MM.1S (cell line): ENCODE results near the gene DCXR.

Source experiments
- DNase-seq: peaks from one replicate; pipeline ENCODE4 v3.0.0-alpha.2; 2015
- H2AFZ ChIP-seq: fragments of 300-600 bp; sonication (generic); 2 replicates; pipeline ENCODE4 v1.6.0; 2016; ENCODE audit warnings: antibody characterized with exemption, low read length
- H3F3A ChIP-seq: fragments of 300-600 bp; sonication (generic); 2 replicates; pipeline ENCODE4 v1.6.1; 2016; ENCODE audit warnings: mild to moderate bottlenecking, antibody characterized with exemption, low read length, moderate library complexity, mixed read lengths; ENCODE audit not compliant: insufficient read depth
- H3K27ac ChIP-seq: fragments of 300-600 bp; sonication (generic); 2 replicates; pipeline ENCODE4 v1.5.1; 2016; ENCODE audit warnings: mild to moderate bottlenecking, low read length
- H3K27me3 ChIP-seq: fragments of 300-600 bp; sonication (generic); replicated peaks from 2 replicates; pipeline ENCODE4 v1.6.0; 2016; ENCODE audit warnings: low read length; ENCODE audit not compliant: insufficient read depth
- H3K36me3 ChIP-seq: fragments of 300-600 bp; sonication (generic); replicated peaks from 2 replicates; pipeline ENCODE4 v1.6.1; 2016; ENCODE audit warnings: mild to moderate bottlenecking, low read length, mixed read lengths; ENCODE audit not compliant: insufficient read depth
- H3K4me1 ChIP-seq: fragments of 300-600 bp; sonication (generic); 2 replicates; pipeline ENCODE4 v1.6.1; 2016; ENCODE audit warnings: low read length, mixed read lengths
- H3K4me2 ChIP-seq: fragments of 300-600 bp; sonication (generic); 2 replicates; pipeline ENCODE4 v1.6.0; 2016; ENCODE audit warnings: low read depth, low read length
- H3K4me3 ChIP-seq: fragments of 300-600 bp; sonication (generic); 2 replicates; pipeline ENCODE4 v1.5.1; 2016; ENCODE audit warnings: low read length, mixed read lengths
- H3K79me2 ChIP-seq: fragments of 300-600 bp; sonication (generic); 2 replicates; pipeline ENCODE4 v1.6.1; 2016; ENCODE audit warnings: mixed run types, low read length, mixed read lengths
- H3K9ac ChIP-seq: fragments of 300-600 bp; sonication (generic); 2 replicates; pipeline ENCODE4 v1.6.1; 2016; ENCODE audit warnings: low read length, mixed read lengths
- H3K9me2 ChIP-seq: fragments of 300-600 bp; sonication (generic); replicated peaks from 2 replicates; pipeline ENCODE4 v1.6.1; 2016; ENCODE audit warnings: mild to moderate bottlenecking, low read length, mixed read lengths; ENCODE audit not compliant: insufficient read depth
- H3K9me3 ChIP-seq: fragments of 300-600 bp; sonication (generic); replicated peaks from 2 replicates; pipeline ENCODE4 v1.6.1; 2016; ENCODE audit warnings: mild to moderate bottlenecking, low read length, mixed read lengths; ENCODE audit not compliant: insufficient read depth
- H4K20me1 ChIP-seq: fragments of 300-600 bp; sonication (generic); 2 replicates; pipeline ENCODE4 v1.6.1; 2016; ENCODE audit warnings: mild to moderate bottlenecking, low read length, moderate library complexity, mixed read lengths; ENCODE audit not compliant: insufficient read depth
- EZH2 ChIP-seq: fragments of 300-600 bp; sonication (generic); optimal IDR thresholded peaks from 2 replicates; pipeline ENCODE3; 2017; ENCODE audit warnings: low read depth, mild to moderate bottlenecking, antibody characterized with exemption, low read length, mixed read lengths
- EZH2phosphoT487 ChIP-seq: fragments of 300-600 bp; sonication (generic); IDR thresholded peaks from 2 replicates; pipeline ENCODE4 v1.6.1; 2018; ENCODE audit warnings: antibody characterized with exemption, low read length
- TF ChIP-seq, protein P1 (sequence below): fragments of 300-600 bp; sonication (generic); IDR thresholded peaks from 2 replicates; pipeline ENCODE4 v1.5.1; 2016; ENCODE audit warnings: antibody characterized with exemption, low read length, mixed read lengths

Gene DCXR

GRCh38 chr17:81999587-81999975, 37.9 kb downstream of the DCXR start:
- Histone ChIP-seq H3K27me3 (no peaks in the 10 kb centered on the region), H3K9me3 (no peaks in the 10 kb centered on the region), H3K9me2 (no peaks in the 10 kb centered on the region), H3K4me1 (no peaks in the 10 kb centered on the region), H3F3A (no peaks in the 10 kb centered on the region), H2AFZ (no peak overlapping the region), H4K20me1 (no peaks in the 10 kb centered on the region), H3K4me2 (no peak overlapping the region), H3K9ac (no peak overlapping the region), H3K36me3 (no peaks in the 10 kb centered on the region), H3K4me3 (no peak overlapping the region), H3K27ac (no peak overlapping the region), H3K79me2 (no peaks in the 10 kb centered on the region)
- no peak for DNase-seq
- TF ChIP-seq, protein P1, sequence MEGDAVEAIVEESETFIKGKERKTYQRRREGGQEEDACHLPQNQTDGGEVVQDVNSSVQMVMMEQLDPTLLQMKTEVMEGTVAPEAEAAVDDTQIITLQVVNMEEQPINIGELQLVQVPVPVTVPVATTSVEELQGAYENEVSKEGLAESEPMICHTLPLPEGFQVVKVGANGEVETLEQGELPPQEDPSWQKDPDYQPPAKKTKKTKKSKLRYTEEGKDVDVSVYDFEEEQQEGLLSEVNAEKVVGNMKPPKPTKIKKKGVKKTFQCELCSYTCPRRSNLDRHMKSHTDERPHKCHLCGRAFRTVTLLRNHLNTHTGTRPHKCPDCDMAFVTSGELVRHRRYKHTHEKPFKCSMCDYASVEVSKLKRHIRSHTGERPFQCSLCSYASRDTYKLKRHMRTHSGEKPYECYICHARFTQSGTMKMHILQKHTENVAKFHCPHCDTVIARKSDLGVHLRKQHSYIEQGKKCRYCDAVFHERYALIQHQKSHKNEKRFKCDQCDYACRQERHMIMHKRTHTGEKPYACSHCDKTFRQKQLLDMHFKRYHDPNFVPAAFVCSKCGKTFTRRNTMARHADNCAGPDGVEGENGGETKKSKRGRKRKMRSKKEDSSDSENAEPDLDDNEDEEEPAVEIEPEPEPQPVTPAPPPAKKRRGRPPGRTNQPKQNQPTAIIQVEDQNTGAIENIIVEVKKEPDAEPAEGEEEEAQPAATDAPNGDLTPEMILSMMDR: no peak
- TF ChIP-seq EZH2 (no peak), EZH2phosphoT487 (no peak)

GRCh38 chr17:81998691-81999438, 38.6 kb downstream of the DCXR start:
- Histone ChIP-seq H3K4me1 (no peaks in the 10 kb centered on the region), H3K27ac (no peak overlapping the region), H2AFZ (no peak overlapping the region), H3K9me3 (no peaks in the 10 kb centered on the region), H3K4me2 (no peak overlapping the region), H3K79me2 (no peaks in the 10 kb centered on the region), H4K20me1 (no peaks in the 10 kb centered on the region), H3K36me3 (no peaks in the 10 kb centered on the region), H3K4me3 (no peak overlapping the region), H3K27me3 (no peaks in the 10 kb centered on the region), H3K9me2 (no peaks in the 10 kb centered on the region), H3F3A (no peaks in the 10 kb centered on the region), H3K9ac (no peak overlapping the region)
- no peak for DNase-seq
- TF ChIP-seq, protein P1: no peak
- TF ChIP-seq EZH2phosphoT487 (no peak), EZH2 (no peak)

- no peak overlapping the region for H2AFZ ChIP-seq
- H3K27me3 ChIP-seq: no peaks in the 10 kb centered on the region
- H3K36me3 ChIP-seq: no peaks in the 10 kb centered on the region
- no peaks in the 10 kb centered on the region for H3K79me2 ChIP-seq
- H4K20me1 ChIP-seq: no peaks in the 10 kb centered on the region
- TF ChIP-seq, protein P1: no peak
- TF ChIP-seq EZH2 (no peak), EZH2phosphoT487 (no peak)
- no peaks in the 10 kb centered on the region for H3K4me1 ChIP-seq
- H3K4me2 ChIP-seq: no peak overlapping the region
- no peaks in the 10 kb centered on the region for H3K9me3 ChIP-seq
- H3K4me3 ChIP-seq: no peak overlapping the region
- no peaks in the 10 kb centered on the region for H3K9me2 ChIP-seq
- no peak overlapping the region for H3K27ac ChIP-seq
- no peak for DNase-seq
- no peak overlapping the region for H3K9ac ChIP-seq
- H3F3A ChIP-seq: no peaks in the 10 kb centered on the region
Measured at GRCh38 chr17:81998212-81998611, 39.3 kb downstream of the DCXR start.
